Measurements from ENCODE around the gene DIP2C. TPM values are rescaled to one million over a fixed set of nuclear protein-coding genes. Genes with fewer than 3 reads are reported as not detected.

The DIP2C gene
- total RNA-seq, 2 experiments from 2014 or later = 0.85 to 0.95 TPM

GRCh38 chr10:571166-571565 is 118.3 kb downstream of the DIP2C start:
- no peaks in the 10 kb centered on the region for H3K36me3 Mint-ChIP-seq (ENCODE audit: low read depth)
- H3K4me1 Mint-ChIP-seq (ENCODE audit: low read depth) = no peaks in the 10 kb centered on the region
- H3K9me3 Mint-ChIP-seq = peaks cover 3% of the 10 kb centered on the region
- ATAC-seq (no peak), DNase-seq (no peak)
- H3K27me3 Mint-ChIP-seq = peaks cover 9% of the 10 kb centered on the region
- no peak overlapping the region for H3K27ac Mint-ChIP-seq
- no peak for TF ChIP-seq CTCF (IDR thresholded peaks at IDR 0.05)
- CTCF ChIA-PET = no interaction called here
- no peak overlapping the region for H3K4me3 Mint-ChIP-seq
- POLR2A ChIA-PET = no interaction called here
- intact Hi-C loops (cut with micrococcal nuclease) = no loop called here

DNA sequence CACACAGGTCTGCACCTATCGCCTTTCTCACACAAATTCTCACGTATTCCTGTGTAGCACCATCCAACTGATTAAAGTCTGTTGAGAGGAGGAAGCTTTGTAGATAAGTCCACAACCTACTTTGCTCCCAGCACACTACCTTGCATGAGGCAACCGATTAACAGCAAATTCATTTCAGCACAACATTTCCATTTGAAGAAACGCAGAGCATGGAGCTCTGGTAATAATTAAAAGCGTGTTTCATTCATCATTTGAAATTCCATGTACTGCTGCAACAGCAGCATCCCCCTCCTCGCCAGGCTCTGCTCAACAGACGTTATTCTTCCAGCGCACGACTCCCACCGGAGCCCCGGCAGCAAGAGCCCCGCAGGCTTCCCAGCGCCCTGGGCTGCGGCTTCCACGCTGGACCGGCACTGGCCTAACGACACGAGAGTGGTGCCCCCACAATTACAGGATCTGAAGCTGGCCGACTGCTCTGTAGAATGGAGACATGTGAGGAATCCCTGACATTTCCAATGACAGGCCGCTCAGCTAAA is 118.8 kb downstream of the DIP2C start:
- ChIA-PET CTCF (no interaction called here), POLR2A (no interaction called here)
- H3K4me1 Mint-ChIP-seq (ENCODE audit: low read depth) = no peaks in the 10 kb centered on the region
- intact Hi-C loops (cut with micrococcal nuclease) = no loop called here
- ATAC-seq (no peak), DNase-seq (no peak)
- no peaks in the 10 kb centered on the region for H3K36me3 Mint-ChIP-seq (ENCODE audit: low read depth)
- no peak overlapping the region for H3K4me3 Mint-ChIP-seq
- H3K27ac Mint-ChIP-seq = no peak overlapping the region
- no peak for TF ChIP-seq CTCF (IDR thresholded peaks at IDR 0.05)
- H3K27me3 Mint-ChIP-seq = peaks cover 9% of the 10 kb centered on the region
- peaks cover 3% of the 10 kb centered on the region for H3K9me3 Mint-ChIP-seq

DNA sequence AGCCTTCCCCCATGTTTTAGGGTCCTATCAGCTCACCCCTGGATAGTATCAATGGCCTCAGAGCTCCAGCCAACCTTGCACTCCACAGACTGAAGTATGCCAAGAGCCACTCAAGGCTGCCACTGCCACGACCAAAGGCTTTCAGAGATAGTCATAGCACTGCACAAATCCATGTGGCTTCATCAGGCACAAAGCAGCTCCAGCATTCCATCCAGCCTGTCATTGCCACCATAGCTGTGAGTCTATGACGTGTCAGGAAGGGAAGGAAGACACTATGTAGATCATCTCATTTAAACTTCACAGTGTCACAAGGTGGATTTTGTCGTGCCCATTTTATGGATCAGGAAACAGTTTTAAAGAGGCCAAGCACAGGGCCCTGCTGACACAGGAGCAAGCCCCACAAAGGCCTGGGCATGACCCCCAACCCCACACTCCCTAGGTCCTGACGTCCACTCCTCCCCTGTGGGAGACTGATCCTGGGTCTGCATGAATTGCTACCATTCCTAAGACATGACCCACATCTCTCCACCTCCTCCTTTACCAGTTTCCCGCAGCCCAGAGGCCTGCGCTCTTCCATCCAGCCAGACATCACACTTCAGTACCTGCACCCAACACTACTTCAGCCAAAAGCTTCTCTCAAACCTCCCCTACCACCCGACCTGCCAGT is 119.4 kb downstream of the DIP2C start:
- POLR2A ChIA-PET = no interaction called here
- H3K9me3 Mint-ChIP-seq = peaks cover 3% of the 10 kb centered on the region
- no peak for TF ChIP-seq CTCF (IDR thresholded peaks at IDR 0.05)
- no peak for DNase-seq
- CTCF ChIA-PET = no interaction called here
- no peak overlapping the region for H3K27ac Mint-ChIP-seq
- H3K27me3 Mint-ChIP-seq = peaks cover 9% of the 10 kb centered on the region
- H3K36me3 Mint-ChIP-seq (ENCODE audit: low read depth) = no peaks in the 10 kb centered on the region
- H3K4me1 Mint-ChIP-seq (ENCODE audit: low read depth) = no peaks in the 10 kb centered on the region
- intact Hi-C loops (cut with micrococcal nuclease) = no loop called here
- H3K4me3 Mint-ChIP-seq = no peak overlapping the region
- ATAC-seq = no peak

DNA sequence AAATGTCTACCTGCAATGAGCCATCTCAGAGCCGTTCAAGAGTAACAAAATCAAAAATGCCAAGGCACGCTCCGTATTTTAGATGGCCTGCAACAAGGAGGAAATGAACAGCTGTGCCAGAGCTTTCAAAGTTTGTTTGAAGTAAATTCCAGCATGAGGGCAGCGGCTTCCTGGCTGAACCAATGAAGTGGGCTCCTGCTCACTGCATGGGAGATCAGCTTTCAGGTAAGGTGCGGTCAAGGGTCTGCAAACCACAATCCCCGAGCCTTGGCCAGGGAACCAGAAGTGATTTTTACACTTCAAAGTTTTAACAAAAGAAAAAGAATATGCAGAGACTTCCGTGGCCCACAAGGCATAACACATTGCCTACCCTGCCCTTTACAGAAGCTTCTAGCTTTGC is 120.6 kb downstream of the DIP2C start:
- no peak overlapping the region for H3K27ac Mint-ChIP-seq
- no peaks in the 10 kb centered on the region for H3K36me3 Mint-ChIP-seq (ENCODE audit: low read depth)
- peaks cover 5% of the 10 kb centered on the region for H3K9me3 Mint-ChIP-seq
- no peak overlapping the region for H3K4me3 Mint-ChIP-seq
- peaks cover 6% of the 10 kb centered on the region for H3K27me3 Mint-ChIP-seq
- no peaks in the 10 kb centered on the region for H3K4me1 Mint-ChIP-seq (ENCODE audit: low read depth)
- ATAC-seq (no peak), DNase-seq (no peak)
- ChIA-PET CTCF (no interaction called here), POLR2A (no interaction called here)
- intact Hi-C loops (cut with micrococcal nuclease) = no loop called here
- TF ChIP-seq CTCF (IDR thresholded peaks at IDR 0.05) = no peak

- POLR2A ChIA-PET = interaction anchor here (0.7 kb wide), 1 partner anchor 1060 kb away, joined by 3 read pairs; no protein-coding TSS in a partner anchor
Observed at GRCh38 chr10:567869-568268, 121.6 kb downstream of the DIP2C start.

More at GRCh38 chr10:567869-568268, 121.6 kb downstream of the DIP2C start:
- Mint-ChIP-seq H3K9me3 (peaks cover 7% of the 10 kb centered on the region), H3K27ac (no peak overlapping the region), H3K4me1 (ENCODE audit: low read depth) (no peaks in the 10 kb centered on the region), H3K36me3 (ENCODE audit: low read depth) (no peaks in the 10 kb centered on the region), H3K4me3 (no peak overlapping the region), H3K27me3 (peaks cover 6% of the 10 kb centered on the region)
- intact Hi-C loops (cut with micrococcal nuclease) = no loop called here
- DNase-seq = no peak
- TF ChIP-seq CTCF (IDR thresholded peaks at IDR 0.05) = no peak
- CTCF ChIA-PET = no interaction called here
- no peak for ATAC-seq
